GM19395 (cell line): ENCODE measurements around the gene CRYBB1.
"Not testable (repeated sequence)": the region's sequence is repeated elsewhere in the genome, so short reads cannot be mapped to it uniquely, and the experiment has no call there.

Experiments used
- ATAC-seq: cut with Tn5 transposase; IDR thresholded peaks from one replicate; pipeline ENCODE4 v1.9.1; 2021; ENCODE audit warnings: mild to moderate bottlenecking, moderate library complexity; ENCODE audit not compliant: unreplicated experiment

The CRYBB1 gene

DNA sequence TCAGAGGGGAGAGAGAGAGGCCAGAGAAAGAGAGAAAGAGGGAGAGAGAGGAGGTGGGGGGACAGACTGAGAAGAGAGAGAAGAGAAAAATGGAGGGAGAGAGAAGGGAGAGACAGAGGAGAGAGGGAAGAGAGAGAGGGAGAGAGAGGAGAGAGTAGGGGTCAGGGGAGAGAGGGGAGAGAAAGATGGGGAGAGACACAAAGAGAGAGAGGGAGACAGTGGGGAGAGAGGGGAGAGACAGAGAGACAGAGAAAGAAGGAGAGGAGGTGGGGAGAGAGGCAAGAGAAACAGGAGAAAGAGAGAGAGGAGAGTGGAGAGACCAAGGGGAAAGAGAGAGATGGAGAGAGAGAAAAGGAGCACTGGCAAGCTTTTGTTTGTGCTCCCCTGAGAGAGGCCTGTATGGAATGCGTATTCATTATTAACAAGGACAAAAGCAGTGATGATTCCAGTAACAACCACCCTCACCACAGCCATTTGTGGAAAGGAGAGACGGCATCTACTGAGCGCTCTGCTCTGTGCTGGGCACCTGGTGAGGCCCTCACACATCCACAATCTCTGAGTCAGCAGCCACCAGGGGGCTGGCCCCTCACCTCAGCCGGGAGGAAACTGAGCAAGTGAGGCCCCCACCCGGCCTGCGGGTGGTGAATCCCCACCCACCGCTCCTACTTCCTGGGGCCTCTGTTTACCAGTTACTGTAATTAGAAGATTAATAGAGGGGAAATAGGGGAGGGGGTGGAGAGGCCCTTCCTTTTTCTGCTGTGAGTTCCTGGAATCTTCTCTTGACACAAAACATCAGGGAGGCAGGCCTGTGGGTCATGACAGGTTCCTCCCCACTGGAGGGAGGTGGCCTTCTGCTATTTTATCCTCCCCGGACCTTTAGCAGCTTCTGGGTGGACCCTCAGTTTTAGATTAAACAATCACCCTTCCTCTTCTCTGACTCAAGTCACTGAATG lies 24.9 kb upstream of the CRYBB1 start:
- ATAC-seq = no peak

DNA sequence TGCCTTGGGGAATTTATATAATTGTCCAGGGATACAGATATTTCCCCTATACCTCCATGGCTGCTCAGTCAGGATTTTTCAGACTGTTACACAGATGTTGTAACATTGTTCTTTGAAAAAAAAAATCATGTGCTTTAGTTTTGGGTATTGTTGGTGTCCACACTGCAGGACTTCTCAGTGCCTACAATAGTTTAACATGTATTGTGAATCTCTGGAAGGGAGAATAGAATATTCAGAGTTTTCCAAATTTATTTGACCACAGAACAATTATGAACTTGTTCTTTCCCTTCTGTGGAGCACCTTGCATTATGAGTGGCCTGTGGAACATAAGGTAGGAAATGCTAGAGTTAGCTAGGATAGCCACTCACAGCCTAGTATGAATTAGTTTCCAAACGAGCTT lies 18.5 kb upstream of the CRYBB1 start:
- ATAC-seq = no peak

DNA sequence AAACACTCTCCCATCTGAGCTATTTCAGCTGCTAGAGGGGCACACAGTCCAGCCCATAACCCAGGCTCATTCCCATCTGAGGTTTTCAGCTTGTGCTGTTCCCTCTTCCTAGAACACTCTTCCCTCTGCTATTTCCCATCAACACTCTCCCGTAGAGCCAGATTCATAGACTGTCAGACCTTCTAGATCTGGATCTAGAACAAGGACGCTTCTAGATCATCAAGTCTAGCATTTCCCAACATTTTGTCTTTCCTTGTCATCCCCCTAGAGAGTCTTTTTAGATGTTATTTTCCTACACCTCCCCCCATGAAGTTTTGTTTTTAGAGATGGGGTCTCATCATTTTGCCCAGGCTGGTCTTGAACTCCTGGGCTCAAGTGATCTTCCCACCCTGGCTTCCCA lies 17.3 kb upstream of the CRYBB1 start:
- no peak for ATAC-seq

DNA sequence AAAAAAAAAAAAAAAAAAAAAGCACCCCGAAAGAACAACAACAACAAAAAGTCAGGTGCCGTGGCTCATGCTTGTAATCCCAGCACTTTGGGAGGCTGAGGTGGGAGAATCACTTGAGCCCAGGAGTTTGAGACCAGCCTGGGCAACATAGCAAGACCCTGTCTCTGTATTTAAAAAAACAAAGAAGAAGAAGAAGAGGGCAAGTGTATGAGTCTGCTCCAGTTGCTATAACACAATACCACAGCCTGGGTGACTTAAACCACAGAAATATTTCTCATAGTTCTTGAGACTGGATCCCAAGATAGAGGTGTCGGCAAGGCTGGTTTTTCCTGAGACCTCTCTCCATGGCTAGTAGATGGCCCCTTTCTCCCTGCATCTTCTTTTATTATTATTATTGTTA lies 16.4 kb upstream of the CRYBB1 start:
- ATAC-seq = no peak

DNA sequence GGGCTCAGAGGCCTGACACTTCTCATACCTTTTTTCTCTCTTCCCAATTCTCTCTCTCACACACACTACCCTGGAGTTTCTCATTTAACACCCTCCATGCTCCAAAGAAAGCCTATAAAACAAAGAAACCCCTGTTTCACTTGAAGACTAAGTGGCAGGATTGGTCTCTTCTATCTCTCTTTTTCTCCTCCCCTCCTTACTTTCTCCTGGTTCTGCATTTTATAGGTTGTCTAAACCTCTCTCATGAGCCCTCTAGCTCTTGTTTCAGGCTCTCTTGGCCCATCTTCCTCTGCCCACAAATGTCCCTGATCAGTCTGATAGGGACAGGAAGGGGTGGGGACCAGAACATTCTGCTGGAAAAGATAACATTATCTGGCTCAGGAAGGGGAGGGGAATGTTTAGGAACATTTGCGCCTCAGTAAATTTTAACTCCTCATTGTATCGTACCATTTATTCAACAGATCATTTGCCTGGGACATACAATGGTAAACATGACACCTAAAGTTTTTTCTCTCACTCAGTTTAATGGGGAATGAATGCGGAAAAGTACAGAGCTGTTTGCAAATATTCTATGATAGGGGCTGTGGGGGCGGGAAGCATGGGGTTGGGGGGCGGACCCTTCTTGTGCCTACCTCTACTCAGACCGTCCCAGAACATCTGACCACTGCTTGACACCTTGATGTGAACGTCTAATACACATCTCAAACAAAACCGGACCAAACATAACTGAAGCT lies 14.8 kb upstream of the CRYBB1 start:
- ATAC-seq = no peak

DNA sequence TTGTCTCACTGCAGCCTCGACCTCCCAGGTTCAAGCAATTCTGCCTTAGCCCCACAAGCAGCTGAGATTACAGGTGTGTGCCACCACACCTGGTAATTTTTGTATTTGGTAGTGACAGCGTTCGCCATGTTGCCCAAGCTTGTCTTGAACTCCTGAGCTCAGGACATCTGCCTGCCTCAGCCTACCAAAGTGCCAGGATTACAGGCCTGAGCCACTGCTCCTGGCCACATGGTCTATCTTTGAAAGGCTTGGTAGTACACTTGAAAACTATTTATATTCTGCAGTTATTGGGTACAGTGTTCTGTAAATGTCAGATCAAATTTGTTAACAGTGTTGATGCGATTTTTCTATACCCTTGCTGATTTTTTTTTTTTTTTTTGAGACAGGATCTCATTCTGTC lies 13.5 kb upstream of the CRYBB1 start:
- ATAC-seq = no peak

DNA sequence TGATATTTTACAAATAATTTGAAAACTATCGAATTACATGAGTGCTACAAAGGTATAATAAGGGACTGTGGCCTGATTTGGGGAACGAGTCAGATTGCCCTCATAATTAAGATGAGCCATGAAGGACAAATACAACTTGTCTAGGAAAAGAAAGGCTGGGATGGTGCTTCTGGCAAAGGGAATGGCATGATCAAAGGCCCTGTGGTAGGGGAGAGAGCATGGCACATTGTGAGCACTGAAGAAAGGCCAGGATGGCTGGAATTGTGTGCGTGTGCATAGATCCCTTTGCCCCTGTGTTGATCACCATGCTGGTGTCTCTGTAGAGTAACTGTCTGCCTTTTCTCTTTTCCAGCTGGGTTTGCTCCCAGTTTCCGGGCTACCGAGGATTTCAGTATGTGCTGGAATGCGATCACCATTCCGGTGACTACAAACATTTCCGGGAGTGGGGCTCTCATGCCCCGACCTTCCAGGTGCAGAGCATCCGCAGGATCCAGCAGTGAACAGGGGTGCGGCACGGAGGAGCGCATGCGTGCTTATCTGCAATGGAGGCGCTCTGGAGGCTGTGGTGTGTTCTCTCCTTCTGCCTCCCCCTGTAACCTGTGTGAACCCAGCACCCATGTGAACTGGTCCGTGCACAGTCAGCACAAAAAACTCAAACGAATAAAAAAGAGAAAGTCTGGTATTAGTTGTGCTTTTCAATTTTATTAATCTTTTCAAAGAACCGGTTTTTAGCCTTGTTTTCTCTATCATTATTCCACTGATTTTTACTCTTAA lies 12.3 kb upstream of the CRYBB1 start:
- ATAC-seq = no peak

DNA sequence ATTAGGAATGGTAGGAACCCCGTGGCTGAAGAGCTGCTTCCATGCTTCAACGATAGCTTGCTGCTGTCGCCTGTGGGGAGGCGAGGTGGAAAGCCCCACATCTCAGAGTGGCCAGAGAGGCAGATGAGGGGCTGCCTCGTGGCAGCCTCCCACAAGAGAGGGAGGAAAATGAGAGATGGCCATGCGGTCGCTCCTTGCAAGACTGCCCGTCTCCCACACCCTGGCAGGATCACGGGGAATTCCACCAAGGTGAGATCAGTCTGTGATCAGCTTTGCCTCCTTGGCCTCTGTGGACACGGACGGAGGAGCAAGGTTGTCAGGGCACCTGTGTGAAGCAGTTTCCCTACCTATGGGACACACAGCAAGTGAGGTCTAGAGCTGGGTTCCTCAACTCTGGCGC lies 7.0 kb upstream of the CRYBB1 start:
- no peak for ATAC-seq

DNA sequence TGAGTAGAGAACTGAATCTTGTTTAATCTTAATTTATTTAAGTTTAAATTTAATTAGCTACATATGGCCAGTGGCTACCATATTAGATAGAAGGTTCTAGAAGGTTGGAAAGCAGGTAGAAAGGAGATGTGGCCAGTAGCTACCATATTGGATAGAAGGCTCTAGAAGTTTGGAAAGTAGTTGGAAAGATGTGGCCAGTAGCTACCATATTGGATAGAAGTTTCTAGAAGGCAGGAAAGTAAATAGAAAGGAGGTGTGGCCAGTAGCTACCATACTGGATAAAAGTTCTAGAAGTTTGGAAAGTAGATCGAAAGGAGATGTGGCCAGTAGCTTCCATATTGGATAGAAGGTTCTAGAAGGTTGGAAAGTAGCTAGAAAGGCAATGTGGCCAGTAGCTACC lies 6.2 kb upstream of the CRYBB1 start:
- no peak for ATAC-seq

DNA sequence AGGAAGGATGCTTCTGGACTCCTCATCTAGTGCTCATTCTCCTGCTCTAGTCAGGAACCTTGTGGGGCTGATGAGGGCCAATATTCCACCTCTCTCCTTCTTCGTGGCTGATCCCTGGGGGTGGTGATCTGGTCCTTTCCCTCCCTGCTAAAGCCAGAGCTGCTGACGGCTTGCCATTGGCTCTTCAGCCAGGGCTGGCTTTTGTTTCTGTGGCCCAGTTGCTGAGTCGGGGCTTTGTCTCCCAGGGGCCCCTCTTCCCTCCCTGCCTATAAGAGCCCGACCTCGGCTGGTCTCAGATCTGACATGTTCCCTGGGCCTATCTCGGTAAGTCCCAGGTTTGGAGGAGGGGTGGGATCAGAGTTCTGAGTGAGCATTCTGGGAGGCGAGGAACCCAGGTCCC lies 3.8 kb upstream of the CRYBB1 start, which contains the start of gene CRYBA4:
Gene CRYBA4 (plus strand): TSS at position 301 of the 400 bp plus-strand sequence. CDS start 634 bp downstream, outside the sequence.
- no peak for ATAC-seq

DNA sequence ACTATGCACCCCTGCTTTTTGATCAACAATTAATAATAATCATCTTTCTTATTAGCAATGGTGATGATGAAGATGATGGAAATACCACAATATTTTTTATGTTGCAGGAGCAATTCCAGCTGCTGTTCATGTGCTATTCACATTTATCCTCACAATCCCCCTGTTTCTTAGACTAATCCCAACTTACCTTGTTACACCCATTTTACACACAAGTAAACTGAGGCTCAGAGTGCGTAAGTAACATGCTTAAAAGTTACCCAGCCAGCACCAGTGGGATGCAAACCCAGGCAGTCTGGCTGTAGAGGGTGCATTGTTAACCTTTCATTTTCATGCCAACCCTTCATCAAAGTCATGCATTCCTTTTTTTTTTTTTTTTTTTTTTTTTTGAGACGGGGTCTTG lies 2.4 kb upstream of the CRYBB1 start:
- ATAC-seq = no peak

DNA sequence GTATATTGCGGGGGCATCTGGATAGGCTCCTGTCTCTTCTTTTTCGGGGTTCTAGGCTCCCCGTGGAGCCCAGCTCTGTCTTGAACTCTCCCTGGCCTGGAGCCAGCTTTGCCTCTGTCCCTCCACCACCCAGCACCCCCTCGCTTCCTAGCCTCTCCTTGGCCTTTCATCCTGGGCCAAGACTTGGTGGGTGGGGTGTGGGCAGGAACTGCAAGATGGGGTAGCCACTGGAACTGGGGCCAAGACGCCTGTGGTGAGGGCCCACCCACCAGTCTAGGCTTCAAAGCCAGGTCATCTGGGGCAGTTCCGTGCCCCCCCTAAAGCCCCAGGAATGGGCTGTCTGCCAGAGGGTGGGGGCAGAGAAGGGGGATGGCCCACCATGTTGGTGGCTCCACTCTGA lies 1.7 kb upstream of the CRYBB1 start:
- no peak for ATAC-seq

DNA sequence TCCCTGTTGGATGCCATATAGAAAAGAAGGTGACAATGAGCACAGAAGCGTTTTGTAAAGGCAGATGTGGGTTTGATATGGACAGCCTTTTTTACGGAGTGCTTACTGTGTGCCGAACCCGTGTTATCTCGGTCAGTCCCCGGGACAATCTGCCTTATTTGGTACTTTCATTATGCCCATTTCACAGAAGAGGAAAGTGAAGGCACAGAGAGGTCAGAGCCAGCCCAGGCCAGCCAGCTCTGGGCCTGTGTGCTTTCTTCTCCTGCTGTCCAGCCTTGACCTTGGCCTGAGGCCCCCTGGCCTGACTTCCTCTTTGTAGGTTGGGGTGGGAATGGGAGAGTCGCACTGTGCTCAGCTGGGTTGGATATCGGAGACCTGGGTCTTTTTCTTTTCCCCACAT lies 628 bp upstream of the CRYBB1 start:
- no peak for ATAC-seq

DNA sequence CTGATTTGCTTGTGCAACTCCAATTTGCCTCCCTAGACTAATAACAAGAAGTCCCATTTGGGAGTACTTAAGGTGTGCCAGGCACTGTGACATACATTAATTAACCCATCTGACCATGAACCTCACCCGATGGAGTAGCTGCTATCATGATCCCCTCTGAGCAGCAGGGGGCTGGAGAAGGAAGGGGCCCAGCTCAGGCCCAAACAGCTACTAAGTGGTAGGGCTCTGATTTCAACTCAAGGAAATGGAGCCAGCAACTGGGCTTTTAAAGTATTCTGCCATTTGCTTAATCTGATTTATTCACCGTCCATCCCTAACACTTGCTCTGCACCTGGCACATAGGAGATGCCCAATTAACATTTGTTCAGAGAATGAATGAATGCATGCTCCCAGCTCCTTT lies 1.2 kb downstream of the CRYBB1 start:
- ATAC-seq = no peak

DNA sequence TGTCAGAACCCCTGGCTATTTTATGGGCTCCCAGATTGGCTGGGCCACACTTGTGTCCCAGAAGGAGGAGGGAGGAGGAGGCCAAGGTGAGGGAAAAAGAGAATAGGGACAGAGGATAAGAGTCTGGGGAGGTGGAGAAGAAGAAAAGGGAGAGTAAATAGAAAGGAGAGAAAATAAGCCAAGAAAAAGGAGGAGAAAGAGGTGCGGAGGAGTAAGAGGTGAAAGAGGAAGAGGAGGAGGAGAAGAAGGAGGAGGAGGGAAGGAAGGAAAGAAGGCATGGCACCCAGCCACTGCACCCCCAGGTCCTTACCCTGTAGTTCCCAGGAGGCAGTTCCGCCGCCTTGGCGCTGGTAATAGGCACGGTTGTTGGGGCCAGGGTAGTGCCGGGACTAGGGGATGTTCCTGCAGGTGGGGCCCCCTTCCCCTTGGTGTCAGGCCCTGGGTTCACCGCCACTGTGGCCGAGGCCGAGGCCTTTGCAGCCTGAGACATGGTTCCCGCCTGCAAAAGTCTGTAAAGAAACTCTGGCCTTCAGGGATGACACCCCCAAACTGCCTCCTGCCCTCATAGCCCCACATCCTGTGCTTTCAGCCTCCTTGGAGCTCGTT lies 1.9 kb downstream of the CRYBB1 start:
- no peak for ATAC-seq

DNA sequence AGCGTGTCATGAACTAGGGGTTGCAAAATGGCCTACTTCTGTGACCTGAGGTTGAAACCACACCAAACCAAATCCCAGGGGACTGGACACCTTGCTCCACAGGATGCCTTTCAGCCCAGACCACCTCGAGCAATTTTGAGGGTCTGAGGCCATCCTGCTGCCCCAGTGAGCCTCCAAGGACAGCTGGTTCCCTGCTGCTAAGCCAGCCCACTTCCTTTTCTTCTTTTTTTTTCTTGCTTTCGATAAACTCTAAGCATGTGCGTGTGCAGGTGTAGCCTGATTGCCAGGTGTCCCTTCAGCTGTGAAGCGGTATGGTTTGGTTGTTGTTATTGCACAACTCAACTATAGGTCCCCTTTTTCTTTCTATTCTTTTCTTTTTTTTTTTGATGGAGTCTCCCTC lies 2.7 kb downstream of the CRYBB1 start:
- peak; percentile 58 for ATAC-seq

DNA sequence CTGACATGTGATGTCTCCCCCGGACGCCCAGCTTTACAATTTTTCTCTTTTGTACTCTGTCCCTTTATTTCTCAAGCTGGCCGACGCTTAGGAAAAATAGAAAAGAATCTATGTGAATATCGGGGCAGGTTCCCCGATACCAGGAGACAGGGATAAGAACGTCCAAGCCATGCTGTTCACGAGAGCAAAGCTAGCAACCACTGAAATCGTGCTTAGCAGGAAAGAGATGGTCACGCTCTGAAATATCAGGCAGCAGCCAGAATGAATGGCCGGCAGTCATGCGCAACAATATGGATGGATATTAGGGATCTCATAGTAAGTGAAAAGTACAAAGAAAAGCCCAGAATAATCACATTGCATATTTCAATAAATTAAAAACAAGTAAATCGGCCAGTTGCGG lies 3.5 kb downstream of the CRYBB1 start:
- no peak for ATAC-seq

DNA sequence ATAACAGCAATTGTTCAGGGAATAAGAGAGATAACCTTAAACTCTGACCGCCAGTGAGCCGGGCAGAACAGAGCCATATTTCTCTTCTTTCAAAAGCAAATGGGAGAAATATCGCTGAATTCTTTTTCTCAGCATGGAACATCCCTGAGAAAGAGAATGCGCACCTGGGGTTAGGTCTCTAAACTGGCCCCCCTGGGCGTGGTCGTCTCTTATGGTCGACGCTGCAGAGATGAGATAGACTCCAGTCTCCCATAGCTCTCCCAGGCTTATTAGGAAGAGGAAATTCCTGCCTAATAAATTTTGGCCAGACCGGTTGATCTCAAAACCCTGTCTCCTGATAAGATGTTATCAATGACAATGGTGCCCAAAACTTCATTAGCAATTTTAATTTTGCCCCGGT lies 4.1 kb downstream of the CRYBB1 start:
- ATAC-seq = not testable (repeated sequence)

DNA sequence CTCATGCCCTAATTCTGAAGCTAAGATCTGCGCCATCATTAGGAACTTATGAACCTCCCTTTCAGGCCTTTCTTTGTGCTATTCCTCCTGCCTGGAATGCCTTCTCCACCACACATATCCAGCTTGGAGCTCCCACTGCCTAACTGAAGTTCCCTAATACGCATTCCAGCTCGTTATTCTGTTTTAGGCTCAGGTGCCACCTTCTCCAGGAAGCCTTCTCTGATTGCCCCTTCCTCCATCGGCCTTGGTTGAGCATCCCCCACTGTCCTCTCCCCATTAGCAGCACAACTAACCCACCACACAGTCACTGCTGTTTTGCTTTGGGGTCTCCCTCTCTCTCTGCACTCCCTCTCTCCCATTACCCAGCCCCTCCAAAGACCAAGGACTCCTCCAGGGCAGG lies 5.2 kb downstream of the CRYBB1 start:
- no peak for ATAC-seq

DNA sequence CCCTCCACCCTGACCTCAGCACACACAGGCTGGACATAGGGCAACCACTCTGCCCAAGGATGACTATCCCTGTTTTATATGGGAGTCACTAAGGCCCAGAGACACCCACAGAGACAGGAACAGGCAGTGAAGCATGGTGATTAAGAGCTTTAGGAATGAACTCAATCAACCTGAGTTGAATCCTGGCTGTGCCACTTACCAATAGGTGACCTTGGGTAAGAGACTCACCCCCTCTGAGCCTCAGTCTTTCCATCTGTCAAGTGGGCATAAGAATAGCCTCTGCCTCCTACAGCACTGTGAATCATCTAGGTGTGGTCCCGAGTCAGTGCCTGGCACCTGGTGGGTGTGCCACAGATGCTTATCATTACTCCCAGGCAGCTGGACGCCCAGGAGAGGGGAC lies 6.8 kb downstream of the CRYBB1 start:
- ATAC-seq = no peak
